HG02938 (cell line): ENCODE data around the gene MBNL2.
A peak's percentile ranks its signal among the peaks of the same experiment; 100 is the strongest.
"Not testable (repeated sequence)": the region's sequence is repeated elsewhere in the genome, so short reads cannot be mapped to it uniquely, and the experiment has no call there.

Experiments used
- ATAC-seq: cut with Tn5 transposase; IDR thresholded peaks from one replicate; pipeline ENCODE4 v1.9.1; 2021; ENCODE audit warnings: mild to moderate bottlenecking, moderate library complexity; ENCODE audit not compliant: unreplicated experiment

Gene MBNL2

DNA sequence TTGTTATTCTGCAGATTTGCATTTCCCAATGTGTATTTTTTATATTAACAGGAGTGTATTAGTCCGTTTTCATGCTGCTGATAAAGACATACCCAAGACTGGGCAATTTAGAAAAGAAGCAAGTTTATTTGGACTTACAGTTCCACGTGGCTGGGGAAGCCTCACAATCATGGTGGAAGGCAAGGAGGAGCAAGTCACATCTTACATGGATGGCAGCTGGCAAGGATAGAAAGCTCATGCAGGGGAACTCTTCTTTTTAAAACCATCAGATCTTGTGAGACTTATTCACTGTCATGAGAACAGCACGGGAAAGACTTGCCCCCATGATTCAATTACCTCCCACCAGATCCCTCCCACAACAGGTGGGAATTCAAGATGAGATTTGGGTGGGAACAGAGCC, 14.9 kb upstream of the MBNL2 start:
- not testable (repeated sequence) for ATAC-seq

DNA sequence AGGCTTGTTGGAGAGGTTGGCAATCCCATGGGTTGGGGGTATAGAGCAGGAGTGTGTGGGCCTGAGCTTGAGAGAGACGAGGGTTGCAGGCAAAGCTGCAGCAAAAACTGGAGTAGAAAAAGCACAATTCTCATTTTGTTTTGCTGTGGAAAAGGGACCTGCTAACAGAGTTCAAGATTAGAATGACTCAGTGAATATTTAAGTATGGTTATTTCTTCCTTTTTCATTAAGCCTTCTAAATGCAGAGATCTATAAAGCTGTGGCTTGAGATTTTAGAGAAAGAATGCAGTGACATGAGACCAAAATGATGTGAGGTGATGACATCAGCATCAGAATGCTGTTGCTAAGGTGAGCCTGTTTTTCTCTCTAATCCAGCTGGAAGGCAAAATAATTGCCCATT, 10.8 kb upstream of the MBNL2 start:
- no peak for ATAC-seq

DNA sequence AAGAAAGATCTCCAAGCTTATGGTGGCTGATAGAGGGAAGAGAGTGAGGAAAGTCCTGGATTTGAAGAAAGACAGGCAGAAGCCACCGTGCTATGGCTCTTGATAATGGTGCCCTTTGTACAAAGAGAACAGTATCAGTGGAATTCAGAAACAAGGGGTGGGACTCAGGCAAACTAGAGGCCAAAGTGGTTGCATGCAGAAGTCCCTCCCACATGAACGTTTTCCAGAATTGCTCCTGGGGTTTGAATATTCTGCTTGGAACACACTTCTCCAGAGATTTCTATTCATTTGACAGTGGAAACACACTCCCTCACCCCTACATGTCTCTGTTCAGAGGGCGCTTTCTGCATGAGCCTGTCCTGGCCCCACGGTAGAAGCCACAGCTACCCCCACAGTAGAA, 10.1 kb upstream of the MBNL2 start:
- no peak for ATAC-seq

DNA sequence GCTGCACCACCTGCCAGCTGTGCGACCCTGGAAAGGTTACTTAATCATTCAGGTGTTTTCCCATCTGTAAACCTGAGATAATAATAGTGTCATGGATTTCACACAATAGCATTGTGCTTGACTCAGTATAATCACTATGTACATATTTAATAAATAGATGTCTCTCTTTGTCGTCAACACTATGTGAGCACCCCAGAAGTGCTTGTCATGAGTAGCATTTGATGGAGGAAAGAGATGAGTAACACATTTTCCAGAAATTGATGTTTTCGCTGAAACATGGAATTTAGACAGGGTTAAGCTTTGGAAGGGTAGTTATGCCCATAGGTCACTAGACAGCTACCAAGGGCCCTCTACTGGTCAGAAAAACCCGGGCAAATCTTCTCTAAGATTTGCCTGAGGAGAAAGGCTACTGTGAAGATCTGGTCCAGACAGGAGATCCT, 9.5 kb upstream of the MBNL2 start:
- no peak for ATAC-seq

DNA sequence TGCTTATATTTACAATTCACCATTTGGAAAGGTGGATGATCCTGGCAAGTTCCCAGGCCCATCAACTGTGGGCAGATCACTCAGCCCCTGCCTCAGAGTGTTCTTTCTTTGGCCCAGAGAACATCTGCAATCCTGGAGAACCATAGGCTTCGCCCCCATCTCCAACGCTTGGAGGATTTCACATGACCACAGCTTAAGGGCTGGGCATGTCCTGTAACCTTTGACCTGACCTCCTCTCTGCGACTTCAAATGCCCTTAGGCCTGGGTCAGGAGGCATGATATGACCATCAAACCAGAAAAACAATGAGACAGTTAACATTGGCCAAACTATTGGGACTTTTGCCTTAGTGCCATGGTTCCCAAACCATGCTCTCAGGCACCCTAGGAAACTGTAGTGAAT, 7.2 kb upstream of the MBNL2 start:
- peak; percentile 10 for ATAC-seq

DNA sequence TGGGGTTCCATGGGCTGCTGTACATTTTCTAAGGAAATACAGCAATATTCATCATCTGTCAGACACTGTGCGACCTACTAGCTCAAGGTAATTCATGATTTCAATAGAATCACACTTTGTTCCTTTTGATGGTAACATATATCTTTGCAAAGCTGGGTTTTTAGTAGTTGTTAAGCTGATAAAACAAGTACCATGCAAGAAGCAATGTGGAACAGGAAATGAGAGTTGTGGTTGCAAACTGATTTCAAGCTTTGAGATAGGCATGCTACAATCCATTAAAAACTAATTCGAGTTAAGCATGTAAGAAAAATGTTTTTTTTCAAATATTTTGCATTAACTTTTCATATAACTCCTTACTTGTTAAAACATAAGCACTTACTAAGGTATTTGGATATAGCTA, 6.8 kb upstream of the MBNL2 start:
- ATAC-seq: peak; percentile 62

DNA sequence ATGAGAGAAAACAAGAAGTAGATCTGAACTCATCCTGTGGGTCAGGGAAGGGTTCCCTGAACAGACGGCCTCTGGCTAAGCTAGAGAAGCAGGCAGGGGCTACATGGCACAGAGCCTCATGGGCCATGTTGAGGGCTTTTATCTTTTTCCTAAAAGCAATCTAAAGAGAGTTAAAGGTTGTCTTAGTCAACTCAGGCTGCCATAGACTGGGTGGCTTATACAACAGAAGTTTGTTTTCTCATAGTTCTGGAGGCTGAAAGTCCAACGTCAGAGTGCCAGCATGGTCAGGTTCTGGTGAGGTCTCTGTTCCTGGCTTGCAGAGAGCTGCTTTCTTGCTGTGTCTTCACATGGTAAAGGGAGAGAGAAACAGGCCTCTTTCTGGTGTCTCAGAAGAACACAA, 2.9 kb upstream of the MBNL2 start:
- no peak for ATAC-seq

DNA sequence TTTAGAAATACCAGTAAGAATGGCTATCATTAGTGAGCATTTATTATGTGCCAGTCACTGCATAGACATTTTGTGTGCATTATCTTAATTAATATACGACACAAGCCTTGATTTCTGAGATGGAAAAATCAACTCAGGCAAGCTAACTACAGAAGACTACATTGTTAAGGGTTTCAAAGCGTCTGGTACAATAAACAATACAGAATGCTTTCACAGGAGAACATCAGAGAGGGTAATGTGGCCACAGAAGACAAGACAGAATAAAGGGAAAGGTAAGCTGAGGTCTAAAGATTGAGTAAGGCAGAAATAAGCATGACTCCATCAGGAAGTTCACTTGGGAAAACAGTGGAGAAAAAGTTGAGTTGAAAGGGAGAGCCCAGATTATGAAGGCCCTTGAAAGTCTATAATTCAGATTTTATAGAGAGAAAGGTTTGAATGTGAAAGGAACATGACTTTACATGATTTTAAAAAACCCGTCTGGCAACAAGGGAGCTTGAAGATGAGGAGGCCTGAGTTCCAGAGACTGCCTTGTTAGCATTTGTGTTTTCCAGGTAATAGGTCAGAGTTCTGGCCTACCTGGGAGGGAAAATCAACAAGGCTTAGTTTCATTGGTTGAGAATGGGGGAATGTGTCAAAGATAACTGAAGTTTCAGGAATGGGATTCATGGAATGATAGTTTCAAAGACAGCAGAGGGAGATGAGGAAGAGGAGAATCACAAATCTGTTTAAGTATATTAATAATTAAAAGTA, 1.8 kb upstream of the MBNL2 start:
- ATAC-seq: no peak

DNA sequence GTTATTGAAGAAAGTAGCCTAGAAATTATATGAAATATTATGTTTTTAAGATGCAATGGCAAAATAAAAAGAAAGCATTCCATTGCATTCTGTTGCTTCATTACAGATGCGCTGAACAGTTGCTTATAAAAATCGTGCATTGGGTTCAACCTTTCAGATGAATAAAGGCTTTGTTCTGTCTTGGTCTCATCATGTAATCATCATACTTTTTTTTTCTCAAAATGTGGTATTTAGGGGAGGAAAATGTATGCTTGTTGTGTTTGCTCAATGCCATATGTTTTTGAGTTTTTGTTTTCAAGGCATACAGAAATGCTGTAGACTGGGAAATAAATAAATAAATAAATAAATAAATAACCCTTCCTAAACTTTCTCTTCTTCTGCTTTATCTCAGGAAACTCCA, 1.1 kb upstream of the MBNL2 start:
- no peak for ATAC-seq

DNA sequence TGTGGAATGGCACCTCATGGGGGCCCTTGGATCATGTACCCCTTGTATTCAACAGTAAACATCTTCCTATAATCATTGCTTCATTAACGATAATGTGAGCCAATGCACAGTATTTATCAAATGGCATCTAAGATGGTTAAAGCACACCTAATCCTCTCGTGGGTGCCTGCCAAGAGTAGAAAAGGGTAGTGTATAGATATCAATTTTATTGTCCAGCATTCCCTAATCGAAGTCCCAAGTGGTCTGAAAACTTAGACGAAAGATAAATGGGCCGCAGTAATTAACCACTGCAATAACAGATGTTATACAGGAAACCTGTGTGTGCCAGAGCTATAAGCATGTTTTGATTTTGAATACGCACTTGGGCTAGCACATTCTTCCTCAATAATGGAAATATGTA, 667 bp upstream of the MBNL2 start:
- no peak for ATAC-seq

DNA sequence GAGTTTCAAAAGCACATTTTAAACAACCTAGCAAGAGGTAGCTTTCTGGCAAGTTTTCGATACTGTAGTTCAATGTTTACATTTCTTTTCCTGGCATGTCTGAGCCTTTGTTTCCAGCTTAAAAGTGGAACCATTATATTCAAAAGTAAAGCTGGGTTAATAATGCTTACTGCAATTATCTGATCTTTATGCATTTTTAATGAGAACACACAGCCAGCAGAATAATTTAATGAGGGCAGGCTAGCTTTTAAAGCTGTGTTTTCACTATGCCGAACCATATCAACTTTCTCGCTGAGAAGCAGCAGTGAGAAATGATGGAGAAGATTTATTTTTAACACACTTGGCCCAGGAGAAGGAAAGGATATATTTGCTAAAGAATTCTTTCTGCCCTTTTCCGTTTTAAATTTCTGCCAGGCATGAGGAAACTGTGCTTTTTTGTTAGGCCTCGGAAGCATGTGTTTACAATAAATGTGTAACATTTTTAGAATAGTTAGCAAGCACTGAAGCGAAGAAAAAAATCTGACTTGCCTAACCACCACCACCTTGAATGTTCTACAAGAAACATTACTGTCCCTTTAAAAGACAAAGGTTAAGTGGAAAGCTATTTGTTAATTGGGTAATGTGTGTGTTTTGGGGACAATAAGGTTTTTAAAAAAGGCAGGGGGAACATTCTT, 1.0 kb downstream of the MBNL2 start:
- ATAC-seq: no peak

DNA sequence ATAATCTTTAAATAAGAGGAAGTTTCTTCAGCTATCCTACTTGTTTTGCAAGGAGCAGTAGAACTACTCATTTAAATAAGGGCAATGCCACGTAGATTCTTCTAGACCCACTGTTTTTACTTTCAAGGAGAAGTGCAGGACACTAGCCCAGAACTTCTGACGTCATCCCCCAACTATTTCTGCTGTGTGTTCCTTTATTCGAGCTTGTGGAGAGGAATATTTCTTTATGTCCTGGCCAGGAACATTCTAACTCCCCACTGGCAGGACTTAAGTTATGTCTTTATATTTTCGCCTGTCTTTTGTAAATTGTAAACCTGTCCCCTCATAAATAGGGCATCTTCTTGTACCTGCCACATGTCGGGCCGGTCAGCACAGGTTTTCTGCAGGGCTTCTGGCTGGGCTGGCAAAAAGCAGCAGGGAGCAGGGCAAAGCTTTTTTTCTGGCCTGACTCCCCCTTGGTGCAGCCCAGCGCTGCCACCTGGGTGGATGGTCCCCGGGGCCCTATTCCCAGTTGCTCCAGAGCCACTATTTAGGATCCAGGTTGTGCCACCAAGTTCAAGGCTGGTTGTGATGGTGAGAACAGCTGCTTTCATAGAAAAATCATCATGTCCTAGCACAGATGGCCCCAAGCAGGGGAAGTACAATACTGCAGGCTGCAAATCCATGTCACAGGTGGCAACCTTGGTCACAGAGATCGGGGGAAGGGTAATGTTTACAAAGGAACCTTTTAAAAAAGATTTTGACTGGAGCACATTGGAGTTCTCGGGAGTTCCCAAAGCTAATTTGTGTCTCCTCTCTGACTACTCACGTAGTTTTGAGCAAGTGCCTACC, 1.8 kb downstream of the MBNL2 start:
- ATAC-seq: no peak

DNA sequence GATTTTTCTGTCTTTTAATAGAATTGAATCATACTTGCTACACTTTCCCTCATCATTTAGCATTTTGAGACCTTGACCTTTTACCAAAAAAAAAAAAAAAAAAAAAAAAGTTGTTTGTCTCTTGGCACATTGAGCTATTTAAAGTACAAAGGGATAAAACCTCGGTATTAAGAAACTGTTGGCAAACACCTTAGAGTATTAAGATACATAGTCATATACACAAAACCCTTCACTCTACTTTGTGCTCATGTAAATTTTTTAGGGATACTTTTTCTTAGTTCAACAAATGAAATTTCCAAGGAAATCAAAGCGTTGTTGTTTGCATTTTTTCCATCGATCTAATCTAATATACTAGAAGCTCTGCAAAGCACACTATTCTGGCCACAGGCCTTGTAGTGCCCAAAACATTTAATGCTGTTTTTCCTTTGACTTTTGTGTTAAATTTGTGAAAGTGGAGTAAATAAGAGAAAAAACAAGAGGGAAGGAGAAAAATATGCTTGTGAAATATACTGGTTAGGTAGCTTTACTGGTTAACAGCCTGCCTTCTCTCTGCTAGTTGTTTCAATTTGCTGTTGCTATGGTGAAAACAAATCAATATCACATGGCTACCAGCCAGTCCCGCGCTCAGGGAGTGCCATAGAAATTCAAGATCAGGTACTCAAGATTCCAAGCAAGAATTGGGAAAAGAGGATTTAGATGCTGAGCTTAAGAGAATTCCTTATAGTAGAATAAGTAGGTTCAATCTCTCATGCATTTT, 2.6 kb downstream of the MBNL2 start:
- no peak for ATAC-seq

DNA sequence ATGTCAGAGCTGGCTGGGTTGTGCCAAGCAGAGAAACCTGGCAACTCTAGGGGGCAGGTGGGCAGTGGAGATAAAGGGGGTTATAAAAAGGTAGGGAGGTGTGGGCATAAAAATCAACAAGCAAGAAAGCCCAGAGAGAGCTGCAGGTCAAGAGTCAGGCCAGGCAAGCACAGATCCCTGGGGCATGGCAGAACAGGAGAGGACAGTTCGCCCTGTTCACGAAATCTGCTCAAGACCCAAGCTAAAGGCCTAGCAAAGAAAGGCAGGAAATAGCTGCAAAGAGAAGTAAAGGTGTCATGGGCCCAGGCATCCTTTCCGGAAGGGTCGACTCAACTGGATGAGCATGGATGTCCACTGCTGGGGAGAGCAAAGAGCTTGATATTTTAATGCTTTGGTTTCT, 3.4 kb downstream of the MBNL2 start:
- no peak for ATAC-seq

DNA sequence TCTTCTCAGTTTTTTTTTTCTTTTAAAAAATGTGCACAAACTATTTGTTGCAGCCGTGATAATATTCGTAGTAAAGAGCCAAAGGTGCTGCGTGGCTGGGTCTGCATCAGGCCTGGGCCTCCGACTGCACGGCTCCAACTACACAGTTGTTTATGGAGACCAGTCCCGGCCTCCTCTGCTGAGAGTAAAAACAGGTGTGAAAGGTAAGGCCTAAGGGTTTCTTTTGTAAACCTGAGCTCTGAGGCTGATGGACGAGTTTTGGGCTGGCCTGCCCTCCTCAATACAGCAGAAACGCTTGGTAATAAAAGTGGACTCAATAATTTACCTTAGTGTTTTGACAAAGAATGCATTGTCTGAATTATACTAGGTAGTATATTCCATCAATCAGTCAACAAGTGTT, 3.9 kb downstream of the MBNL2 start:
- ATAC-seq: no peak

DNA sequence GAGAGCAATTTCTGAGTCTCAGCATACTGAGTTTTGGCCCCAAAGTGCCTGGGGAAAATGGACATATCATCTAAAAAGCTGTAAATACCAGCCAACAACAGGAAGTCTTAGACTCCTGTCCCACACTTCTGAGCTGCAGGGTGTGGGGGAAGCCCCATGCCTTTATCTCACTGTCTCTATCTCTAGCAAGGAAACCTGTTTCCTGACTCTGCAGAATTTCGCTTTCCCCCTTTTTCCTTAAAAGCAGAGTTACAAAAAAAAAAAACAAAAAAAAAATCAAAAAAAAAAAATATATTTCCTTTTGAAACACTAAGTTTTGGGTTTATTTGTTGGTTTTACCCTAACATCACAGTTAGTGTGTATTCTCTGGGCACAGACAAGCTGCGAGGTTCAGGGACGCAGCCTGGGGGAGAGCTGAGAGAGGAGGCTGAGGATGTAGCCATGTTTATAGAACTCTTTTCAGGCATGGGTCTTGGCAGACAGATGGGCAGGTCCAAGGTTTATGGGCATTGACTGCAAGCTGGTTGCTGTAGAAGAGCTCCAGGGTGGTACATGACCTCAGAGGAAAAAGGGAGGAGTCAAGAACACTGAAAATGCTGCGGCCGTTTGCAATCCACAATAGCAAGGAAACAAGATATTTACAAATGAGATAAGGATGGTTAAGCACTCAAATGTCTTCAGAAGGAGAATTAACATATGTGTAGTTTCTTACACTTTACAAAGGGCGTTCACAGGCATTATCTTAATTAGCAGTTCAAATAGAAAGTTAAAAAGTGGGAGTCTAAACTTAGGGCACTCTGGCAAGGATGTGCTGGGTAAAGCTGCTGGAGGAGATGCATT, 4.9 kb downstream of the MBNL2 start:
- peak; percentile 35 for ATAC-seq

DNA sequence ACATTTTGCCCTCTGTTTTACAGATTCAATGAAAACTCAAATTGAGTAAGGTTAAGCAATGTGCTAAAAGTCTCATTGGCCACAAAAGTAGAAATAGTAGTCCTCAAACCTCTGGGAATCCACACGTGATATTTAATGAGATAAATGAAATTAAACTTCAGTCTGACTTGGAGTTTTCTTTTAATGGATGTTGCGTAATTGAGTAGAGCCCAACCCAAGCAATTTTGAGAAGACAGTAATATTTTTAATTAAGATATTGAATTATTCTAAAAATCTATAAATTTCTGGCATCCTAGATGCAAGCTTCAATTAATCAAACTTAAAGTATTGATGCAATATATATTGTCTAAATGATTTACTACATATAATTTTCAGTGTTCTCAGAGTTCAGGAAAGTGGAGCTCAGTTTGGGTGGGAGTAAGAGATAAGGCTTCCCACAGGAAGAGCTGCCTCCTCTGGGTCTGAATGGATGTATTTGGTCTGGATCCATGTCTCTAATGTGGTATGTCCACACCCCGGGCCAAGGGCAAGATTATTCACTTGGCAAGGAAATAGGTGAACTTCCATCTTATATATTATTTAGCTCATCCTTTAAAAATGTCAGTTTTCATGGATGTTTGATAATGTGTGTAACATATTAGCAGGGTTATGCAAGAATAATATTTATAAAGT, 6.9 kb downstream of the MBNL2 start:
- no peak for ATAC-seq

DNA sequence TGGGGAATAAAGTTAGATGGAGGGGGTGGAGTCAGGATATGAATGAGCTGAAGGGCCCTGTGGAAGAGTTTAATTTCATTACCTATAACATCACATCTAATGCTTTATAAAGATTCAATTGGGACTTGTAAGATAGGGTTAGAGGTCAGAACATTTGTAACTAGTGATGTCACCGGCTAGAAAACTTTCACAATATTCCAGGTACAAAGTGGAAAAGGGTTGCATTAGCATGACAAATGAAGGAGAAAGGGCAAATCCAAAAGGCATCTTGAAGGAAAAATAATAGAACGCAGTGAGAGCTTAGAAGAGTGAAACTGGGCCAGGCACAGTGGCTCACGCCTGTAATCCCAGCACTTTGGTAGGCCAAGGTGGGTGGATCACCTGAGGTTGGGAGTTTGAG, 7.6 kb downstream of the MBNL2 start:
- ATAC-seq: no peak

DNA sequence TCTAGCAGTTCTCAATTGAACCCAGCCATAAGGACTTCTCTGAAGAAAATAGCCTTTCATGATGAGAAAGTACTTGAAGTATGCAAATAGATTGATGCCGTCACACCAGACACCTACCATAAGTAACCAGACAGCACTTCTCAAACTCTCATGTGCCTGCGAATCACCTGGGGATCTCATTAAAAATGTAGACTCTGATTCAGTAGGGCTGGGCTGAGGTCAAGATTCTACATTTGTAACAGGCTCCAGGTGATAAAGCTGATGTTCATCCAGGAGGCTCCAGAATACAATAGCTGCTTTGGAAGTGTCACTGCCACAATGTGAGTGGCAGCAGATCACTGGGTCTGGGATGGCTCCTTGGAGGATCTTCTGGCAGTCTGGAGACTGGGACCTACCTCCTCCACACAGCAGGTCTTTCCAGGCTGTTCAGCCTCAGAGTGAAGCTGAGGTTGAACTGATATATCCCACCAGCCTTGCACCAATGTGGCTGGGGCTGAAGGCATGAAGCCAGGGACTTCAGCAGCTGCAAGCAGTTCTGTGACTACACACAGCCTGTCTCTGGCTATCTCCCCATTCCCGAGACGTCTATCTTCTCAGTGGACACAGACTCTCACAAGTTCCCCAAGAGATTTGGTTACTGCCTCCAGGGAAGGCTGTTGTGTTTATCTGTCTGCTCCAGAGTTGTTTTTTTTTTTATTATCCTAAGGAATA, 9.1 kb downstream of the MBNL2 start:
- ATAC-seq: no peak
